ENCODE data around the gene NUMB. TPM values are rescaled to one million over a fixed set of nuclear protein-coding genes. Genes with fewer than 3 reads are reported as not detected.
"Not testable (repeated sequence)": the region's sequence is repeated elsewhere in the genome, so short reads cannot be mapped to it uniquely, and the experiment has no call there.

NUMB gene
- polyA plus RNA-seq, 1 donor = 31.3 TPM

DNA sequence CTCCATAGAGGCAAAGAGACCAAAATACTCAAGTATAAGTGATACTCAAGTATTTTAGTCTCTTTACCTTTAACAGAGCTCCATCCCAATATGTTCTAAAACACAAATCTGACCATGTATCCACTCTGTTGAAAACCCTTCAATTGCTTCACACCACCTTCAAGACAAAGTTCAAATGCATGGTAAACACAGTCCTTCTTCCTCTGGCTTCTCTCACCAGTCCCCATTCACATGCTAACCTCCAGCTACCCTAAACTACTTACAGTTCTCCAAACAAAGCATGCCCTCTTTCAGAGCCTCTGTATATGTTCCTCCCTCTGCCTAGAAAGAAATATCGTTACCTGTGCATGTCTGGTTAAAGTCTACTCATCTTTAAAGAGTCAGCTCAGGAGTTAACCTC lies 100.2 kb downstream of the NUMB start:
- DNase-seq = no peak

GRCh38 chr14:73349091-73349490 lies 109.3 kb downstream of the NUMB start:
- DNase-seq = not testable (repeated sequence)

GRCh38 chr14:73344319-73344718 lies 114.0 kb downstream of the NUMB start:
- DNase-seq = peak; percentile 12

- no peak for DNase-seq
These were observed 115.7 kb downstream of the NUMB start for GRCh38 chr14:73342670-73343069.

DNA sequence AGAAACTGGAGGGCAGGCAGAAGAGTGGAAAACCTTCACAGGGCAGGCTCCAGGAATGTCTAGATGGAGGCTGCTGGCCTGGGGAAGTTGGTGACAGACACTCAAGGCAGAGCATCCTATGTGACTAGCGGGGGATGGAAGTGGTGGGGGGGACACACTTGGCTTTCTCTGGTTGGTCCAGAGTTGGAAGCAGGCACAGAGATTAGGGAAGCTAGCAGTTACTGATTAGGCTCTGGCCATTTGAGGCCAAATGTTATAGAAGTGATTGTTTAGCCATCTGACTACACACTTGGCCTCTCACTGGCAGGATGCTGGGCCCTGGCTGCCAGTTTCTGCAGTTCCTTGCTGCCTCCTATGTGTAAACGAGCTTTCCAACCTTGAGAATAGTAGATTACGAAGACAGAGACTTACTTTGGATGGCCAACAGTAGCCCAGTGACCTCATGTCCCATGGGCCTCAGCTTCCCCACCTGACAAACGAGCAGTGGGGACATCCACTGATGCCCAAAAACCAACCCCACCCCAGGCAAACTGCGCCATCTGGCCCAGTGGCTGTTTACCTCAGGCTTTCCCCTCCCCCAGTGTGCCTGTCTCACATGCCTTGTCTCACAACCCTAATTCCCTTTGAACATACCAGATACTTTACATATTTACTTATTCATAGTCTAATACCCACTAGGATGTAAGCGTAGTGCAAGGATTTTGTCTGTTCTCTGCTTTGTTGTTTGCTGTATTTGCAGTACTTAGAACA lies 118.3 kb downstream of the NUMB start:
- no peak for DNase-seq

DNA sequence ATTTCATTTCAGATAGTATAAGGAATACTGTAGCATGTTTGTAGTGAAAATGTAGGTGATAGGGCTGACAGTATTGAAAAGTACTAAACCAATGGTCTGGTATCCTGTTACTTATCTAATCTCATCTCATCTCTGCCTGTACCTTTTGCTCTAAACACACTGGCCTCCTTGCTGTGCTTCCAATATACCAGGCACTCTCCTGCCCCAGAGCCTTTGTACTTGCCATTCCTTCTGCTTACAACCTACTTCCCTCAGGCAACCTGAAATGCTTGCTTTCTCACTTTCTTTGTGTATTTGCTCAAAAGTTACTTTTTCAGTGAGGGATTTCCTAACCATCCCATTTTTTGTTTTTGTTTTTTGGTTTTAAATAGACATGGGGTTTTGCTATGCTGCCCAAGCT lies 119.1 kb downstream of the NUMB start:
- DNase-seq = no peak

GRCh38 chr14:73338551-73338950 lies 119.8 kb downstream of the NUMB start:
- no peak for DNase-seq

GRCh38 chr14:73333031-73333430 lies 125.3 kb downstream of the NUMB start:
- DNase-seq = no peak

GRCh38 chr14:73325630-73326299 lies 132.6 kb downstream of the NUMB start:
- DNase-seq = no peak

- no peak for DNase-seq
These were observed 133.3 kb downstream of the NUMB start for GRCh38 chr14:73325063-73325462.

- no peak for DNase-seq
These were observed 133.8 kb downstream of the NUMB start for GRCh38 chr14:73324533-73324932.

- DNase-seq = no peak
These were observed 134.4 kb downstream of the NUMB start for GRCh38 chr14:73323896-73324399.

DNA sequence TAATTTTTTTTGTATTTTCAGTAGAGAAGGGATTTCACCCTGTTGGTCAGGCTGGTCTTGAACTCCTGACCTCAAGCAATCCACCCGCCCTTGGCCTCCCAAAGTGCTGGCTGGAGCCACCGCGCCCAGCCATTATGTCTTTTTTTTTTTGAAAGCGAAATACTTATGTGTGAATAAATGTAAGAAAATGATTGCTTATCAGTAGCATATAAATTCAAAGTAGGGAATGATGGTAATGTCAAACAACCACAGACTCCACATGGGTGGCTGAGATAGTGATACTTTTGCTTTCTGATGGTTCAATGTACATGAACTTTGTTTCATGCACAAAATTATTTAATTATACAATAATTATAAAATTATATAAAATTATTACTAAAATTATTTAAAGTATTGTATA lies 145.2 kb downstream of the NUMB start:
- DNase-seq = no peak

DNA sequence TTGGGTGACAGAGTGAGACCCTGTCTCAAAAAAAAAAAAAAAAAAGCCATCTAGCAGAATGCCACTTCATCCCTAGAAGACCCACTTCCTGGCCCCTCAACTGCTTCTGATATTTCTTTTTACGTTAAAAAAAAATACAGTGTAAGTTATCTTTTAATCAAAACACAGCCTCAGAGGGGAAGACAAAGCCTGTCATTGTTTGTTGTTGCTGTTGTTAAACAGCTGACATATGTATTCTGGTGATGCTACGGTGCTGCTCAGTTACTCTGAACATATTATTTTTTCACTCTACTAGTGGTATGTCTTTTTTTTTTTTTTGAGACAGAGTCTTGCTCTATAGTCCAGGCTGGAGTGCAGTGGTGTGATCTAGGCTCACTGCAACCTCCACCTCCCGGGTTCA lies 145.7 kb downstream of the NUMB start:
- no peak for DNase-seq

GRCh38 chr14:73311708-73312030 lies 146.7 kb downstream of the NUMB start:
- DNase-seq = no peak

- DNase-seq = not testable (repeated sequence)
These were observed 149.1 kb downstream of the NUMB start for GRCh38 chr14:73309207-73309606.

GRCh38 chr14:73307261-73307660 lies 151.1 kb downstream of the NUMB start:
- DNase-seq = no peak

GRCh38 chr14:73305499-73305898 lies 152.8 kb downstream of the NUMB start:
- no peak for DNase-seq

DNA sequence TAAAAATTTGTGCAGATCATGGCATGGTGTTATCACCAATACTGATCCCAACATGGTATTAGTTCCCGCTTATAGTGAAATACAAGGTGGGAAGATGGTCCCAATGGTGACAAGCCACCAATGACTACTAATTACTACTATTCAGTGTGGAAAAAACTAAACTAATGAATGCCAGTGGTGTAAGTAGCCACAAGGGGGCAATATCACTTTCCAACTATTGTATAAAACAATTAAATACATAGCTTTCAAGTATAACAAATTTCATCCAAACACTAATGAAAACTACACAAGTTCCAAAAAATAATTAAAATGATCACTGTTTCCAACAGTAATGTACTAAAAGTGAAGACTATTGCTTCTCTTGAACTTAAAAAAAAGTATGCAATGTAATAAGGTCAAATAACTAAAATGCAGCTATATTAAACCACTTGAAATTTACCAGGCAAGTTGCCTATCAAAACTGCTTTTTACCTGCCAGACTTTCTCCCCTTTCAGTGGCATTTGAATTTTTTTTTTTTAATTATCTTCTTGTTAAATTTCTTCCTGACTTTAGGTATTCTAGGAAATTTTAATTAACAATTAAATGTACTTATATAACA lies 163.0 kb downstream of the NUMB start:
- no peak for DNase-seq

GRCh38 chr14:73293782-73294781 lies 164.3 kb downstream of the NUMB start:
- DNase-seq = no peak

DNA sequence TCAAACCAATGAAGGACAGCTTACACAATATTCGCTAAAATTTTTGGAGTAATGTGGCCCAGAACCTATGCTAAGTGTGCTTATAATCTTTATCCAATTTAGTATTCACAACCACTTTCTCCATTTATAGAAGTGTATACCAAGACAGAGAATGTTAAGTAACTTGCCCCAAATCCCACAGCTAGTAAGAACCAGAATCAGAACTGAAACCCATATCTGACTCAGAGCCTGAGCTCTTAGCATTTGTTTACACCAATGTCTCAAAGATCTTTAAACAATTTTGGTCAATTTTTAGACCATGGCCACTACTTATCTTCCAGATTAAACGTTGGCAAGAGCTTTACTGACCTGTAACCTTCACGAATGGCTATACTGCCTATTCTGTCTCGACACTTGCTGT lies 168.1 kb downstream of the NUMB start:
- no peak for DNase-seq

GRCh38 chr14:73289729-73290128 lies 168.6 kb downstream of the NUMB start:
- no peak for DNase-seq

- no peak for DNase-seq
These were observed 169.0 kb downstream of the NUMB start for GRCh38 chr14:73289308-73289707.

All from hindlimb muscle (tissue), 1 donor.